ENCODE results near the gene SMC6.

Gene SMC6

GRCh38 chr2:17740203-17740602 is 13.4 kb downstream of the SMC6 start:
- DNase-seq (ENCODE audit: extremely low read depth, insufficient read length): no peak
- no peak for TF ChIP-seq CTCF (IDR thresholded peaks at IDR 0.05; ENCODE audit: insufficient read depth, low read length, poor library complexity, severe bottlenecking)
- Histone ChIP-seq H3K4me3 (replicated peaks; ENCODE audit: low read depth, low read length) (no peak overlapping the region), H3K36me3 (ENCODE audit: control insufficient read depth, insufficient read depth, low read length) (peaks cover 8% of the 10 kb centered on the region), H3K27me3 (replicated peaks; ENCODE audit: control insufficient read depth, insufficient read depth, low read length) (no peaks in the 10 kb centered on the region)

GRCh38 chr2:17736989-17737388 is 16.6 kb downstream of the SMC6 start:
- H3K27me3 ChIP-seq (replicated peaks; ENCODE audit: control insufficient read depth, insufficient read depth, low read length): no peaks in the 10 kb centered on the region
- DNase-seq (ENCODE audit: extremely low read depth, insufficient read length): no peak
- no peak overlapping the region for H3K4me3 ChIP-seq (replicated peaks; ENCODE audit: low read depth, low read length)
- H3K36me3 ChIP-seq (ENCODE audit: control insufficient read depth, insufficient read depth, low read length): peaks cover 11% of the 10 kb centered on the region
- no peak for TF ChIP-seq CTCF (IDR thresholded peaks at IDR 0.05; ENCODE audit: insufficient read depth, low read length, poor library complexity, severe bottlenecking)

GRCh38 chr2:17735864-17736263 is 17.7 kb downstream of the SMC6 start:
- DNase-seq (ENCODE audit: extremely low read depth, insufficient read length): no peak
- no peak for TF ChIP-seq CTCF (IDR thresholded peaks at IDR 0.05; ENCODE audit: insufficient read depth, low read length, poor library complexity, severe bottlenecking)
- Histone ChIP-seq H3K36me3 (ENCODE audit: control insufficient read depth, insufficient read depth, low read length) (peaks cover 11% of the 10 kb centered on the region), H3K27me3 (replicated peaks; ENCODE audit: control insufficient read depth, insufficient read depth, low read length) (no peaks in the 10 kb centered on the region), H3K4me3 (replicated peaks; ENCODE audit: low read depth, low read length) (no peak overlapping the region)

GRCh38 chr2:17733599-17733998 is 20.0 kb downstream of the SMC6 start:
- Histone ChIP-seq H3K4me3 (replicated peaks; ENCODE audit: low read depth, low read length) (no peak overlapping the region), H3K27me3 (replicated peaks; ENCODE audit: control insufficient read depth, insufficient read depth, low read length) (no peaks in the 10 kb centered on the region), H3K36me3 (ENCODE audit: control insufficient read depth, insufficient read depth, low read length) (peaks cover 12% of the 10 kb centered on the region)
- no peak for TF ChIP-seq CTCF (IDR thresholded peaks at IDR 0.05; ENCODE audit: insufficient read depth, low read length, poor library complexity, severe bottlenecking)
- DNase-seq (ENCODE audit: extremely low read depth, insufficient read length): no peak

GRCh38 chr2:17729880-17730279 is 23.7 kb downstream of the SMC6 start:
- DNase-seq (ENCODE audit: extremely low read depth, insufficient read length): no peak
- no peak for TF ChIP-seq CTCF (IDR thresholded peaks at IDR 0.05; ENCODE audit: insufficient read depth, low read length, poor library complexity, severe bottlenecking)
- Histone ChIP-seq H3K27me3 (replicated peaks; ENCODE audit: control insufficient read depth, insufficient read depth, low read length) (no peaks in the 10 kb centered on the region), H3K36me3 (ENCODE audit: control insufficient read depth, insufficient read depth, low read length) (peaks cover 8% of the 10 kb centered on the region), H3K4me3 (replicated peaks; ENCODE audit: low read depth, low read length) (no peak overlapping the region)

- Histone ChIP-seq H3K36me3 (ENCODE audit: control insufficient read depth, insufficient read depth, low read length) (peaks cover 6% of the 10 kb centered on the region), H3K27me3 (replicated peaks; ENCODE audit: control insufficient read depth, insufficient read depth, low read length) (no peaks in the 10 kb centered on the region), H3K4me3 (replicated peaks; ENCODE audit: low read depth, low read length) (no peak overlapping the region)
- DNase-seq (ENCODE audit: extremely low read depth, insufficient read length): no peak
- TF ChIP-seq CTCF (IDR thresholded peaks at IDR 0.05; ENCODE audit: insufficient read depth, low read length, poor library complexity, severe bottlenecking): no peak
Observed at GRCh38 chr2:17728210-17728609, 25.4 kb downstream of the SMC6 start.
